ENCODE data around the gene RAD1. TPM values are rescaled to one million over a fixed set of nuclear protein-coding genes. Genes with fewer than 3 reads are reported as not detected.

The RAD1 gene
- total RNA-seq, 4 donors from 2014 or later, result 22.5 to 62.1 (median 39.6) TPM

DNA sequence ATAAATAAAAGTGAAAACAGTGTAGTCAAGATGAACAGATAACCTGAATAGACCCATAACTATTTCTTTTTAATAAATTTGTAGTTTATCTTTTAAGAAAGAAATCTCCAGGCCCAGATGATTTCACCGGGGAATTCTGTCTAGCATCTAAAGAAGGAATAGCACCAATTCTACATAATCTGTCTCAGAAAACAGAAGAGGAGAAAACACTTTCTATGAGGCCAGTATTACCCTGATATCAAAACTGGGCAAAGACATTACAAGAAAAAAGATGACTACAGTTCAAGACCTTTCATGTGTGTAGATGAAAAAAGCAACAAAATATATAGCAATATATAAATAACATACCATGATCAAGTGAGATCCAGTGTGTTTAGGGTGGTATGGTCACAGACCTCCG, 44.9 kb downstream of the RAD1 start:
- WGBS, result 95% methylated on average over 2 of the region's 2 CpGs
- TF ChIP-seq EP300 (IDR thresholded peaks at IDR 0.05) (no peak), POLR2A (IDR thresholded peaks at IDR 0.05; ENCODE audit: low read depth) (no peak), POLR2AphosphoS5 (IDR thresholded peaks at IDR 0.05) (no peak)
- TF ChIP-seq, protein P1, sequence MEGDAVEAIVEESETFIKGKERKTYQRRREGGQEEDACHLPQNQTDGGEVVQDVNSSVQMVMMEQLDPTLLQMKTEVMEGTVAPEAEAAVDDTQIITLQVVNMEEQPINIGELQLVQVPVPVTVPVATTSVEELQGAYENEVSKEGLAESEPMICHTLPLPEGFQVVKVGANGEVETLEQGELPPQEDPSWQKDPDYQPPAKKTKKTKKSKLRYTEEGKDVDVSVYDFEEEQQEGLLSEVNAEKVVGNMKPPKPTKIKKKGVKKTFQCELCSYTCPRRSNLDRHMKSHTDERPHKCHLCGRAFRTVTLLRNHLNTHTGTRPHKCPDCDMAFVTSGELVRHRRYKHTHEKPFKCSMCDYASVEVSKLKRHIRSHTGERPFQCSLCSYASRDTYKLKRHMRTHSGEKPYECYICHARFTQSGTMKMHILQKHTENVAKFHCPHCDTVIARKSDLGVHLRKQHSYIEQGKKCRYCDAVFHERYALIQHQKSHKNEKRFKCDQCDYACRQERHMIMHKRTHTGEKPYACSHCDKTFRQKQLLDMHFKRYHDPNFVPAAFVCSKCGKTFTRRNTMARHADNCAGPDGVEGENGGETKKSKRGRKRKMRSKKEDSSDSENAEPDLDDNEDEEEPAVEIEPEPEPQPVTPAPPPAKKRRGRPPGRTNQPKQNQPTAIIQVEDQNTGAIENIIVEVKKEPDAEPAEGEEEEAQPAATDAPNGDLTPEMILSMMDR (IDR thresholded peaks at IDR 0.05), result no peak
- Histone ChIP-seq H3K36me3 (no peaks in the 10 kb centered on the region), H3K4me1 (no peaks in the 10 kb centered on the region), H3K4me3 (no peak overlapping the region), H3K27ac (replicated peaks in 1 of 4) (no peak overlapping the region), H3K27me3 (no peaks in the 10 kb centered on the region), H3K9me3 (no peaks in the 10 kb centered on the region)
- no peak for DNase-seq (ENCODE audit: extremely low spot score)
- intact Hi-C loops (cut with DNase I), result no loop called here

DNA sequence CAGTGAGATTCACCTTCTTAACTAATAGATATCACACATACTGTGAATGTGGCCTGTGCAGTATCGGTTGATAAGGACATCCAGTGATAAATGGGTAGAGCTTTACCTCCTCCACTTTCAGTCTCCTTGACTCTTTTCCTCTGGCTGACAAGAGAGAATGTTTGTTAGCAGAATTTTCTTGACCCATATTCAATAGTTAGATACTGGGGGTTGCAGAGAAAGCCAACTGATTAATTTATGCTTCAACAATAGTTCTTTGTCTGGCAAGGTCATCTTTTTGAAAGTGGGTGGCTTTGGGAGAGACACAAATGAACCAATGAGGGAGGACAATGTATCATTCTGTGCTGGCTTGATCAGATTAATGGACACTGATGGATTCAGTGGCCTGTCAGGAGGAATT, 46.0 kb downstream of the RAD1 start:
- Histone ChIP-seq H3K36me3 (no peaks in the 10 kb centered on the region), H3K27ac (replicated peaks in 1 of 4) (no peak overlapping the region), H3K9me3 (no peaks in the 10 kb centered on the region), H3K27me3 (no peaks in the 10 kb centered on the region), H3K4me1 (no peaks in the 10 kb centered on the region), H3K4me3 (no peak overlapping the region)
- intact Hi-C loops (cut with DNase I), result no loop called here
- no peak for DNase-seq (ENCODE audit: extremely low spot score)
- TF ChIP-seq, protein P1 (IDR thresholded peaks at IDR 0.05), result no peak
- TF ChIP-seq POLR2AphosphoS5 (IDR thresholded peaks at IDR 0.05) (no peak), EP300 (IDR thresholded peaks at IDR 0.05) (no peak), POLR2A (IDR thresholded peaks at IDR 0.05; ENCODE audit: low read depth) (no peak)
- WGBS, result 83% methylated on average over 1 of the region's 1 CpG

DNA sequence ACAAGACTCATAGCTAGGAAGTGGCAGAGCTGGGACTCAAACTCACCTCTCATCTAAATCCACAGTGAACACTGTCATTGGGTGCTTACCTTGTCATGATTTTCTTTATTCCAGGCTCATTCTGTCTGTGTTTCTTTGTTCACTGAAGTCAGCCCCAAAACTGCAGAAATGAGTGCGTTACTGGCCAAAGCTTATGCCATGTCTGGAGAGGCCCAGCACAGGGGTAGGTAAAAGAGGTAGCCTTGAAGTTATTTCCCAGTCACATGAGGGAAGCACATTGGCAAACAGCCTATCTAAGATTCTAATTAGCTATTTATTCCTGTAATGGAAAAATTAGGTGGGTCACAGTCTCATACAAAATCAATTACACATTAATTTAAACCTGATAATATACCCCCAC, 46.5 kb downstream of the RAD1 start:
- H3K4me1 ChIP-seq, result no peaks in the 10 kb centered on the region
- H3K27ac ChIP-seq (replicated peaks in 1 of 4), result no peak overlapping the region
- no peak for DNase-seq (ENCODE audit: extremely low spot score)
- no peaks in the 10 kb centered on the region for H3K9me3 ChIP-seq
- intact Hi-C loops (cut with DNase I), result no loop called here
- no peaks in the 10 kb centered on the region for H3K36me3 ChIP-seq
- H3K4me3 ChIP-seq, result no peak overlapping the region
- TF ChIP-seq EP300 (IDR thresholded peaks at IDR 0.05), result no peak
- no peak for TF ChIP-seq POLR2AphosphoS5 (IDR thresholded peaks at IDR 0.05)
- no peak for TF ChIP-seq POLR2A (IDR thresholded peaks at IDR 0.05; ENCODE audit: low read depth)
- TF ChIP-seq, protein P1 (IDR thresholded peaks at IDR 0.05), result no peak
- no peaks in the 10 kb centered on the region for H3K27me3 ChIP-seq
- WGBS, result 100% methylated on average over 1 of the region's 1 CpG

DNA sequence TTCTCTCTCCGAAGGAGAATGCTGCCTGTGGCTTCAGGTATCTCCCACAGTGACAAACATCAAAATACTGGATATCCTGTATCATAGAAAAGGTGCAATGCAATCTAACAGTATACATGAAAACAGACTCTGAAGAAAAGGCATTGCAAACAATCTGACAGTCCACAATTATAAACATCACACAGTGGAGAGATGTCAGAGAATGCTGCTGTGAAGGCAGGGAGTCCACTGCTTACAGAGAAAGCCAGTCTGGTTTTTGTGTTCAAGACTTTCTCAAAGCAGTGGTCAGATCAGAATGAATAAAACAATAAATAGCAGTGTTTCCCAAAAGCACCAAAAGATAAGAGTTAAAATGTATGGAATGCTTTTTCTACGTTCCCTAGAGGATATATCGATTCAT, 47.6 kb downstream of the RAD1 start:
- Histone ChIP-seq H3K4me1 (no peaks in the 10 kb centered on the region), H3K4me3 (no peak overlapping the region), H3K9me3 (no peaks in the 10 kb centered on the region), H3K27me3 (no peaks in the 10 kb centered on the region), H3K27ac (replicated peaks in 1 of 4) (no peak overlapping the region), H3K36me3 (no peaks in the 10 kb centered on the region)
- 93% methylated on average over 3 of the region's 3 CpGs for WGBS
- intact Hi-C loops (cut with DNase I), result no loop called here
- TF ChIP-seq POLR2AphosphoS5 (IDR thresholded peaks at IDR 0.05), result no peak
- no peak for TF ChIP-seq EP300 (IDR thresholded peaks at IDR 0.05)
- no peak for DNase-seq (ENCODE audit: extremely low spot score)

DNA sequence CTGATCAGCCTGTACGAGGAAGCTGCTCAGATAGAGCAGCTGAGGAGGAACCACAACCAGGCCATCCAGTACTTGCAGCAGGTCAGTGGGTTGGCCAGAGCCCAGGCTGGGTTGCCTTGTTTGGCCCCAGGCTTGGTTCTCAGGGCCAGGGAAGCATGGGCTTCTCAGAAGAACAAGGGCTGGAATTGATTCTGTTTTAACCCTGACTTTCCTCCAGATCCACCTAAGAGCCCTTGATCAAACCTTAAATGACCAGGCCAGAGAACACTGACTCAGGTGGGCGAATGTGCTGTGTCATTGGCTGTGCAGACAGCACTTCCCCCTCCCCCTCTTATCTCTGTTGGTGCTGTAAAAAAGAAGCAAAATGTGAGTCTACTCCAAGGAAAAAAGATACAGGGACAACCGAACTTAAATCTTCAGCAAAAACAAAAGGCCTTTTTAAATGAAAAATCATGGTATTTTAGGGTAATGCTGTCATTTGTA, 48.3 kb downstream of the RAD1 start:
- intact Hi-C loops (cut with DNase I), result no loop called here
- no peak for DNase-seq (ENCODE audit: extremely low spot score)
- 76% methylated on average over 3 of the region's 3 CpGs for WGBS

More for the DNA sequence above, 48.3 kb downstream of the RAD1 start:
- Histone ChIP-seq H3K9me3 (no peaks in the 10 kb centered on the region), H3K36me3 (no peaks in the 10 kb centered on the region), H3K27ac (replicated peaks in 1 of 4) (no peak overlapping the region), H3K4me1 (no peaks in the 10 kb centered on the region), H3K4me3 (no peak overlapping the region), H3K27me3 (no peaks in the 10 kb centered on the region)
- TF ChIP-seq POLR2A (IDR thresholded peaks at IDR 0.05; ENCODE audit: low read depth), result no peak
- TF ChIP-seq POLR2AphosphoS5 (IDR thresholded peaks at IDR 0.05), result no peak
- TF ChIP-seq, protein P1 (IDR thresholded peaks at IDR 0.05), result no peak
- TF ChIP-seq EP300 (IDR thresholded peaks at IDR 0.05), result no peak

All from esophagus muscularis mucosa (tissue), 4 donors.